Omental fat pad (tissue), 4 donors: ENCODE results near the gene GPN2. TPM values are rescaled to one million over a fixed set of nuclear protein-coding genes. Genes with fewer than 3 reads are reported as not detected.

ENCODE experiments used
- ATAC-seq: fragments of 150-250 bp; one replicate; pipeline ENCODE4 v1.9.1; 2016; ENCODE audit warnings: mild to moderate bottlenecking, moderate library complexity; ENCODE audit not compliant: low FRiP score
- DNase-seq: peaks from one replicate; pipeline ENCODE4 v3.0.0-alpha.2; 2019; ENCODE audit warnings: low spot score
- total RNA-seq, 4 donors: library from RNA; depleted of rRNA; stranded (reverse); fragments of >200 nt; gene quantifications; one replicate each; pipeline ENCODE4 v1.1.0, GENCODE V29; 2016
- TF ChIP-seq, protein P1 (sequence below), 3 donors: fragments of 450-650 bp; IDR thresholded peaks; one replicate each; pipeline ENCODE4 v1.5.1; 2016 to 2017; ENCODE audit warnings: antibody characterized with exemption in 3 of 3, mild to moderate bottlenecking in 3 of 3, moderate library complexity in 2 of 3

Gene GPN2
- 10 to 100 TPM in 3 of 4 donors, 1 to 10 TPM in 1; 9.4 to 18.0 (median 11.0) TPM for total RNA-seq

DNA sequence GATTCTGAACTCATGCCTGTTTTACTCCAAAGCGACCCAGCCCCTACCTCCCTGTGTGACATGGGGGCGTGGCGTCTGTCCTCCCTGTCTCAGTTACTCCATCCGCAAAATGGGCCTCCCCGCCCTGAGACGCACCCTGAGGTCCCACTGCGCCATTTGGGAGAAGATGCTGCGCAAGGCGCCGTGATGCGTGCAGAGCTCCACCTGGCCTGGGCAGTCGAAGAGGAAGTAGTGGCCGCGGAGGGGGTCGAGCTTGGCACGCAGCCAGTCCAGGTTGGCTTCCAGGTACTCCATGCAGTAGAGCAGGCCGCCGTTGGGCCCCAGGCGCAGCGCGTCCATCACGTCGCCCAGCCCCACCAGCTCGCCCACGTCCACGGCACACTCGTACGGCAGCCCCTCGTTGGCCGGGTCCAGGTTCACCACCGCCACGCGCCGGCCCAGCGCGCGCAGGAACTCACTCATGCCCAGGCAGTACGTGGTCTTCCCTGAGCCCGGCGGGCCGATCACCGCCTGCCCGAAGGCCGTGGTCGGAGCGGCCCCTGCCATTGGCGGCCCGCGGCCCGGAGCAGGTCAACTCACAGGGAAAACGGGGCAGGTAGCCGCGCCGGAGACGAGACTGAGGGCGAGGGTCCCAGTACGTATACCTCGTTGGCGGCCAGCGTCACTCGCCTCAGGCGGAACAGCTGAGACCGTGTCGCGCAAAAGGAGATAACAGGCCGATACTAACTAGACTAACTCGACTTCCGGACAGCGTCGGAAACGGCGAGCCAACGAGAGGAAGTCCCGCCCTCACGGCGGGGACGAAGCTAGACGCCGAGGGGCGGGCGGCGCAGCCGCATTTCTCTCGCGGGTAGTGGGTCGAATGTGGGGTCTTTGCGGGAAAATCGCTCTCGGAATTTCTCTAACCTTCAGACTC lies at the start of gene GPN2:
Gene GPN2 (minus strand): TSS at position 733 of the 916 bp plus-strand sequence. CDS start 187 bp downstream, at position 546.
- TF ChIP-seq, protein P1, sequence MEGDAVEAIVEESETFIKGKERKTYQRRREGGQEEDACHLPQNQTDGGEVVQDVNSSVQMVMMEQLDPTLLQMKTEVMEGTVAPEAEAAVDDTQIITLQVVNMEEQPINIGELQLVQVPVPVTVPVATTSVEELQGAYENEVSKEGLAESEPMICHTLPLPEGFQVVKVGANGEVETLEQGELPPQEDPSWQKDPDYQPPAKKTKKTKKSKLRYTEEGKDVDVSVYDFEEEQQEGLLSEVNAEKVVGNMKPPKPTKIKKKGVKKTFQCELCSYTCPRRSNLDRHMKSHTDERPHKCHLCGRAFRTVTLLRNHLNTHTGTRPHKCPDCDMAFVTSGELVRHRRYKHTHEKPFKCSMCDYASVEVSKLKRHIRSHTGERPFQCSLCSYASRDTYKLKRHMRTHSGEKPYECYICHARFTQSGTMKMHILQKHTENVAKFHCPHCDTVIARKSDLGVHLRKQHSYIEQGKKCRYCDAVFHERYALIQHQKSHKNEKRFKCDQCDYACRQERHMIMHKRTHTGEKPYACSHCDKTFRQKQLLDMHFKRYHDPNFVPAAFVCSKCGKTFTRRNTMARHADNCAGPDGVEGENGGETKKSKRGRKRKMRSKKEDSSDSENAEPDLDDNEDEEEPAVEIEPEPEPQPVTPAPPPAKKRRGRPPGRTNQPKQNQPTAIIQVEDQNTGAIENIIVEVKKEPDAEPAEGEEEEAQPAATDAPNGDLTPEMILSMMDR (IDR thresholded peaks at IDR 0.05) = no peak
- ATAC-seq (peak; percentile 83), DNase-seq (peak; percentile 38)

DNA sequence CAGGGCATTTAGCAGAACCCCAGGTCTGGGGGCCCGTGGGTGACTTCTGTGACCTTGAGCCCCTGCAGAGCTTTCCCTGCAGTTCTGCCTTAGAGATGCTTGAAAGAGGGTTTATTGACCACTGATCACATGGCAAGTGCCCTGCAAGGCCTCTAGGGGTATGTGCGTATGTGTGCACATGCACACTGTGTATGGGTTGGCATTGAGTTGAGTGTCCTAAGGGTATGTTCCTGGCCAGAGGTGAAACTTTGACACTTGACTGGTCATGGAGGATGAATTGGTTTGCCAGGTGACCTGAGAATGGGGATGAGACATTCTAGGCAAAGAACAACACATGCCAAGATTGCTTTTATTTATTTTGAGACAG lies 48.6 kb upstream of the GPN2 start:
- TF ChIP-seq, protein P1 (IDR thresholded peaks at IDR 0.05) = no peak
- DNase-seq (no peak), ATAC-seq (no peak)

DNA sequence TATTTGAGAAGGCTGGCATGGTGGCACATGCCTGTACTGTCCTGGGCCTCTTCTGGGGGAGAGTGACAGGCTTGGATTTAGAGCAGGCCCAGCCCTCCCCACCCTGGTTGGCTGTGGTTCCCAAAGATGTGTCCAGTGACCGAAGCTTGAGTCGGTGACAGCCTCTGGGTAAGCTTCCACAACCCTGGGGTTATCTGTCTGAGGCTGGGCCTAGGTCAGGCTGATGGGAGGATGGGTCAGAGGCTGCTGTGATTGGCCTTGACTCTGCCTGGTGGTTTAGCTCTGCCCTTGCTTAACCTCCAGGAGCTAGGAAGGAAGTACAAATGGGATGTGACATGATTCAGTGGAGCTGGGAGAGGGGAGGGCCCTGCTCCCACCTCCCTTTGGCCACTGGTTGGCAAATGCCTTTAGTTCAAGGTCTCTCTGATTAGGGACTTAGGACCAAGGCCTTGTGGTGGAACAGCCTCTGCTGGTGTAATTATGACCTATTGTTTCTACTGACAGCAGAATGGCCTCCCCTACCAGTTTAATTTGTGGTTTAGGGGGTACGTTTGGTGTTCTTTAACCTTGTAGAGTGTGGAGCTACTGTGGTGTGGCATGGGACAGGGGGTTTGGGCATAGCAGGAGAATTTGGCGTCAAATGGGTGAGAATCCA lies 48.0 kb upstream of the GPN2 start:
- DNase-seq = no peak
- no peak for ATAC-seq
- TF ChIP-seq, protein P1 (IDR thresholded peaks at IDR 0.05) = no peak

DNA sequence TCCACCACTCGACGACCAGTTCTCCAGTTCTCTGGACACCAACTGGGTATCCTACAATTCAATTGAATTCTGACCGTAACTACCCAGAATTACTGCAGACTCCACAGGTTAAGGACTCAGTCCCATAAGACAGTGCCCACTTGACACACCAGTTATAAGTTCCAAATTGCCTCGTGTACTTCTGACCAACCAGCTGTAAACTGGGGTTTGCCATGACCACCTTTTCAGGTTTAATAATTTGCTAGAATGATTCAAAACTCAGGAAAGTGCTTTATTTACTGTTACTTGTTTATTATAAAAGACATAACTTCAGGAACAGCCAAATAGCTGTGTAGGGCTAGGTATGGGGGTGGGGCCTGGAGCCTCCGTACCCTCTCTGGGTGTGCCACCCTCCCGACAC lies 46.7 kb upstream of the GPN2 start:
- no peak for ATAC-seq
- DNase-seq = no peak
- TF ChIP-seq, protein P1 (IDR thresholded peaks at IDR 0.05) = no peak

DNA sequence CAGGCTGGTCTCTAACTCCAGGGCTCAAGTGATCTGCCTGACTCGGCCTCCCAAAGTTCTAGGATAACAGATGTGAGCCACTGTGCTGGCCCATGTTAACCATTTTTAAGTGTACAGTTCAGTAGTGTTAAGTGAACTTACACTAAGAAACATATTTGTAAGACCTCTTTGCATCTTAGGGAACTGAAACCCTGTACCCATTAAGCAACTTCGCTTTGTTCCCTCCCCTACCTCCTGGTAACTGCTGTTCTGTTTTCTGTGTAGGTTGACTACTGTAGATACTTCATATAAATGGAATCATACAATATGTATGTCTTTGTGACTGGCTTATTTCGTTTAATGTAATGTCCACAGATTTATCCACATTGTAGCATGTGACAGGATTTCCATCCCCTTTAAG lies 42.4 kb upstream of the GPN2 start:
- no peak for ATAC-seq
- TF ChIP-seq, protein P1 (IDR thresholded peaks at IDR 0.05) = no peak
- DNase-seq = no peak

DNA sequence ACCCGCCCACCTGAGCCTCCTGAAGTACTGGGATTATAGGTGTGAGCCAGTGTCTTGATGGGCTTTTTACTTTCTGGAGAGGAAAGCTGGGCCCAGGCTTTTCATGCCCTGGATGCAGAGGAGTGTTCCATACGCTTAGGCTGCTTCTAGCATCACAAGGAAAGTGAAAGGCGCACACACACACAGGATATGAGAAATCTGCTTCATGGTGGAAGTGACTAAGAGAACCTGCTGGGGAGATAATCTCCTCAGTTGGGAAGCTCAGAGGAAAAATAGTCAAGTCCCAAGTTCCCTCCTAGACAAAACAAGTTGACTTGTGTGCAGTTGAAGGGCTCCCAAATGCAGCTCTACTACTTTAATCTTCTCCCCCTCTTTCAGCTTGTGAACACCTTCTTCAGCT lies 33.6 kb upstream of the GPN2 start:
- ATAC-seq = no peak
- TF ChIP-seq, protein P1 (IDR thresholded peaks at IDR 0.05) = no peak
- DNase-seq = no peak
